GM18867 (cell line): ENCODE data around the gene TMEM109.

Experiments used
- ATAC-seq: cut with Tn5 transposase; IDR thresholded peaks from one replicate; pipeline ENCODE4 v1.9.1; 2021; ENCODE audit warnings: mild to moderate bottlenecking, moderate library complexity; ENCODE audit not compliant: unreplicated experiment

The TMEM109 gene

DNA sequence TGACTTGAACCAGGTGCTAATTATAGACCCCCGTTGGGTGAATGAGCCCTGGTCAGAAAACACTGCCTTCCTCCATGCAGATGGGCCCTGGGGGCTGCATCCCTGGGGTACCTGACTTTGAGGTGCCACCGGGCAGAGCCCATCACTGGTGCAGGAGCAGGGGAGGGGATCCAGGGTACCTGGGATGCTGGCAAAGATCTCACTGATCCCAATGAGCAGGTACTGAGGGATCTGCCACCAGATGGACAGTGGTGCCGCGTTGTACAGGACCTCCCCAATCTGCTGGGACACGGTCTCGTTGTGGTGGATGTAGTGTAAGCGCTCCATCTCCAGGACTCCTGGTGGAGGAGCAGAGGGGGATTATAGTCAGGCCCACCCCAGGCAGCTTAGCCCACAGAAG is 25.3 kb downstream of the TMEM109 start:
- ATAC-seq: no peak

DNA sequence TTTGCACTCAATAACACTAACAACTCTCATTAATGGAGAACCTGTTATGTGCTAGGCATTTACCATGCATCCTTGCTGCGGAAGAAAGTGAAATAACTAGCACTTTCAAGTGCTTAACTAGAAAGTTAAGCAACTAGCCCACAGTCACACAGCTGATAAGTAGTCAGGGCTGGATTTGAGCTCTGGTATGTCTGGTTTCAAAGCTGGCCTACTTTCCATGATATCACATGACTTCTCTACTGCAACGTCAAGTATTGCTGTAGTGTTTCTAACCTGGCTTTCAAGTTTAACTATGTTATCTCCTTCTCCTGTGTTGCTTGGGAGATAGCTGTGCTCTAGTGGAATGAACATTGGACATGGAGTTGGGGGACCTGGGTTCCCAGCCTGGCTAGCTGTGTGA is 25.9 kb downstream of the TMEM109 start:
- no peak for ATAC-seq

DNA sequence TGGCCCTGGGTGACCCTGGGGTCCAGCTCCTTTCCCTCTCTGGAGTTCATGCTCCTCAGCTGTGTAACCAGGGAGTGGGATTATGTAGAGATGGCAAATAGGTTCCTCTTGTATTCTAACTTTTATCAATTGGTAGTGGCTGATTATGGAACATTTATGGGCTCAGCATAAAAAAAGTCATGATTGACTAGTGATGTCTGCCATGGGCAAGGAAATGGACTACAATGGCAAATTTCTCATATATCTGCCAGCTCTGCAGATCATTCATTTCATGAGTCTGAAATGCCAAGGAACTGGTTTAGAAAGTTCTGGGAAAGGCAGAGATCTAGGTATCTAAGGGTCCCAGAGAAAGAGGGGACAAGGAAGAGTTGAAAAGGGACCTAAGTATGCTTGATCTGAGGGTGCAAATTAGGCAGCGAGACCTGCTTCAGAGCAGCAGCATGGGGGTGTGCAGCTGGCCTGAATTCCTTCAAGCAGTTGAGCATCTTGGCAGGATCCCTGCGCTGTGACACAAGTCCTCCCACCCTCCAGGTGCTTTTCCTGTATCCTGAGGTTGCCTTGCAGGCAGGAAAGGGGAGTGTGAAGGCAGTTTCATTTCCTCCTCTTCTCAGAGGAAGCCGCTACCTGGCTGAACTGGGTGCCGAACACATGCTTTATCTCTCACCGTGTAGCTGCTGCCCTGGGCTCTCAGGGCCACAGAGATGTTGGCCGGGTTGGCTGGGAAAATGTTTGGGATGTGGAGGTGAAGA is 27.6 kb downstream of the TMEM109 start:
- ATAC-seq: no peak

DNA sequence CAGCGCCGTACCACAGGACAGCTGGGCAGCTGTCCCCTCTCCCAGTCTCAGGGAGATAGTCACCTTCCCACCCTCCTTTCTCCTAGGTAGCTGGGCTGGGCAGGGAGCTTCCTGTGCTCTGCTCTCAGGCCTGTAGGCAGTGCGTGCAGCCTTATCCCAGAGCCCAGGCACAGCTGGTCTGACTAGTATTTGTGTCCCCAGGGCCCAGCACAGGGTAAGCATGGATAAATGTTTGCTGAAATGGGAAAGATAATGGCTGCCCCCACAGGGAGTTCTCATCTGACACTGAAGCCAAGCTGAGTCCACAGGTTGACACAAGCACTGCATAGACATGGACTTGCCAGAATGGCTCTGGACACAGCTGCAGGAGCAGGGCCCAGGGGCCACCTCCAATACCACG is 28.3 kb downstream of the TMEM109 start:
- no peak for ATAC-seq

DNA sequence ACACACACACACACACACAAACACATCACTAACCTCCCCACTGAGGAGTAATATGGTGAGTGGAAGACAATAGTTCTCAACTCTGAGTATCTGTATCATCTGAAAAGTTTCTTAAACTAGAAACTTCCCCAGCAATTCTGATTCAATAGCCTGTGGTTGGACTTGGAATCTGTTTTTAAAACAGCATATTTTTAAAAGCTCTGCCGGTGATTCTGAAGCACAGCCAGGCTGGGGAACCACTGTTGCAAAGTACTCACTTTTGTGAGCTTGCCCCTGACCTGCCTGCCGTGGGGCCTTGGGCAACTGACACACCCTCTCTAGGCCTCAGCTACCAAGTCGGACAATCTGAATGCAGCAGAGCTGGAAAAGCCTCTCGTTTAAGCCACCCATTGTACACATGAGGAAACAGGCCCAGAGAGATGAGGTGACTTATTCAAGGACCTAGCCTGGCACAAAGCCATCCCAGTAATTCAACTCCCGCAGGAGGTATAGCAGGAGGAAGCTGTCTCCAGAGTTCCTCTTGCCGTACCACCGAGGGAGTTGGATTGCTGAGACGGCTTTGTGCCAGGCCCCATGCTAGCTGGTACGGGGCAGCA is 29.1 kb downstream of the TMEM109 start:
- no peak for ATAC-seq

DNA sequence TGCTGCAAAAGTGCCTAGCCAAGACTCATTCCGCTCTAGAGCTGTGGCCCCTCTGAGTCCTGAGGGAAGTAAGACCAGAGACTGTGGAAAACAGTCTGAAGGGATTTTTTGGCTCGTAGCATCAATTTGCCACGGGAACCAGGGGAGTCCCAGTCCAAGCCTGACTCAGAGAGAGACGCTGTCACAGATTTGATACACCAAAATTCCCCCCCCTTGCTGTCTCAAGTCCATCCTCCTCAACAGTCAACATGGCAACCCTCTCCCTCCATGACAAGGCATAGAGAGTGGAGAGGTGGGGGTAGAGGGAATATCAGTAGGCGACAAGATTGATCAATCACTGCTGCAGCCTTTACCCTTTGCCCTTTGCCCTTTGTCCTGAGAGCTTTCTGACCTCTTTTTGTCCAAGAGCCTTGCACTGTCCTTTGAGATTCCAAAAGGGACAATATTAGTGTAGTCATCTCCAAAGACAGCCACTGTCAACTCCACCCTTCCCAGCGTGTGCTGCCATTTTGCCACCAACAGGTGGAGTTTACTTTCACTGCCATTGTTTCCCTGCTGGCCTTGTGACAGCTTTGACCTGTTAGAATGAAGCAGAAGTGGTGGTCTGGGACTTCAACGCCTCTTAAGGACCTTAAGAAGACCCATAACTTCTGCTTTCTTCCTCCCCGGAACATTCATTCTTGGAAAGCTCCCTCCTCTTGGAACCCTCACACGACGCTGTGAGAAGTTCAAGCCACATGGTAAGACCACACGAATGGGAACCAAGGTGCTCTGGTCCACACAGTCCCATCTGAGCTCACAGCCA is 30.7 kb downstream of the TMEM109 start:
- ATAC-seq: no peak

DNA sequence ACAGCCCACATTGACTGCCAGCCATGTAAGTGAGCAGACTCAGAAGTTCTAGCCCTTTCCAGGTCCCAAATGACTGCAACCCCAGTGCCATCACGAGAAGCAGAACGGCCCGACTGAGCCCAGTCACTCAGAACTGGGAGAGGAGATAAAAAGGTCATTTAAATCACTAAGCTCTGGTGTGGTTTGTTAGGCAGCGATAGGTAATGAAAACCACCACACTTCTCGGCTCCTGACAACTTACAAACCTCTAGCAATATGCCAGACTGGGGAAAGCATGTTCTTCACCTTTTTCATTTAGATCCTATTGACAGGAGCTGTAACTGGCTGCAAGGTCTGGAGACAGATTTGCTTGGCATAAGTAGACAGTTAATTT is 31.3 kb downstream of the TMEM109 start:
- ATAC-seq: no peak

DNA sequence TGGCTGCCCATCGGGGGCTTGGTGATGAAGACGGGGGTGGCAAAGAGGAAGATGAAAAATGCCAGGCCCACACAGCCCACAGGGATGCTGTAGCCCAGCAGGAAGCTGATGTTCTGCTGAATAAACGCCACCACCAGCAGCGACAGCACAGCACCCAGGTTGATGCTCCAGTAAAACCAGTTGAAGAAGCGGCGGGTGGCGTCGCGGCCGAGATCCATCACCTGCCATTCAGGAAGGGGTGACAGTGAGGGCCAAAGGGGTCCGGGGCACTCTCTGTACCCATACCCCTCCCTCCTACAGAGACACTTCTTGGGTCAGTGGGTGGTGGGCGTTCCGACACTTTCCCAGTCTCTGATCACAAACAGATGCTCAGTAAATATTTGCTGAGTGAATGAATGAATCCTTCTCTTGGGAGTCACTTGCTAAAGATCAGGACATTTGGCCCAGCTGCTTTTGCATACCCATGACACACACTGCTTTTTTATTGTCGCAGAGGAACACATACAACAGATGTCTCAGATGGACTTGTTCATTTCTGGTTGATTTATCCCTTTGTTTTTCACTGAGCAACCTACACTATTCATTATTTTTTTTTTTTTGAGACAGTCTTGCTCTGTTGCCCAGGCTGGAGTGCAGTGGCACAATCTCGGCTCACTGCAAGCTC is 32.8 kb downstream of the TMEM109 start:
- no peak for ATAC-seq

DNA sequence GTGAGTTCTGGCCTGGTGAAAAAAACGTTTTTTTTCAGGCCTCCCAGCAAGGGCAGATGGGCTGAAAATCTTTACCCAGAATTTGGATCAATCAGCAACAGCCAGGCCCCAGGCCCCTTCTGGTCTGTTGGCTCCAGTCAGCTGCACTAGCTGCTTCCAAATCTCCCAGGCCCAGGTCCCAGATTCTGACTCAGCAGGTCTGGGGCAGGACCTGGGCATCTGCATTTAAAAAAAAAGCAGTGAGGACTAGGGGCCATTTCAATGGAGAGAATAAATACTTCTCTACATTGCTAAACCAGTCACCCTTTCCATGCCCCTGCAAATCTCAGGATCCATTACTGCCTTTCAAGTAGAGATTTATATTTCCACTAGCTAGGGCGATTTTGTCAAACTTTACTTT is 33.7 kb downstream of the TMEM109 start:
- no peak for ATAC-seq

DNA sequence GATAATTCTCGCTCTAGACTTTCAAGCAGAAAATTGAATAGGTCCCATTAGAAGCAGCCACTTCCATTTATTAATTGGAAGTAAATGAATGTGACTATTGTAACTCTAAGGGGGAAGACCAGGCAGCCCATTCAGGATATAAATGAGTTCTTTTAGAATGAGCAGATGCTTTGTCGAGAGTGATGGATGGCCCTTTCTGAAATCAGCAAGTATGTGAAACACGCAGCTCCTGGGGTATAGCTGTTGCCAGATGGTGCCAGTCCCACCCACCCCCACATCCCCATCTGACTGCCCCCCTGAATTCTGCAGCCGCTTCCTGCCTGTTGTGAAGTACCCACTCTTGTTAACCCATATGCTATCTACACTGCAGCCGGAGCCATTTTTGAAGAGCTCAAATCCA is 34.3 kb downstream of the TMEM109 start:
- ATAC-seq: no peak

DNA sequence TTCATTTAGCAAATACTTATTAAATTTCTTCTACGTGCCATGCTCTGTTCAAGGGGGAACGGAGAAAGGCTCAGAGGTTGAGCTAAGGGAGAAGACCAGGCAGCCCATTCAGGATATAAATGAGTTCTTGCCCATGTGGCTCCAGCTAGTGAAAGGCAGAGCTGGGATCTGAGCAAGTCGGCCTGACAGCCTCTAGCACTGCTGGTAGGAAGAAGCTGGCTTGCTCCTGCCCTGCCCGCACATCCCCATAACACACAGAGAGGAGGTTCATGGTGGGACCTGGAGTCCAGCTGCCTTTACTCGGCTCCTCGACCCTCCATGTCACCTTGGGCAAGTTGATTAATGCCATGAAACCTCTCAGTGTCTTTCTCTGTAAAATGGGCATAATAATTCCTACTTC is 36.1 kb downstream of the TMEM109 start:
- ATAC-seq: no peak

DNA sequence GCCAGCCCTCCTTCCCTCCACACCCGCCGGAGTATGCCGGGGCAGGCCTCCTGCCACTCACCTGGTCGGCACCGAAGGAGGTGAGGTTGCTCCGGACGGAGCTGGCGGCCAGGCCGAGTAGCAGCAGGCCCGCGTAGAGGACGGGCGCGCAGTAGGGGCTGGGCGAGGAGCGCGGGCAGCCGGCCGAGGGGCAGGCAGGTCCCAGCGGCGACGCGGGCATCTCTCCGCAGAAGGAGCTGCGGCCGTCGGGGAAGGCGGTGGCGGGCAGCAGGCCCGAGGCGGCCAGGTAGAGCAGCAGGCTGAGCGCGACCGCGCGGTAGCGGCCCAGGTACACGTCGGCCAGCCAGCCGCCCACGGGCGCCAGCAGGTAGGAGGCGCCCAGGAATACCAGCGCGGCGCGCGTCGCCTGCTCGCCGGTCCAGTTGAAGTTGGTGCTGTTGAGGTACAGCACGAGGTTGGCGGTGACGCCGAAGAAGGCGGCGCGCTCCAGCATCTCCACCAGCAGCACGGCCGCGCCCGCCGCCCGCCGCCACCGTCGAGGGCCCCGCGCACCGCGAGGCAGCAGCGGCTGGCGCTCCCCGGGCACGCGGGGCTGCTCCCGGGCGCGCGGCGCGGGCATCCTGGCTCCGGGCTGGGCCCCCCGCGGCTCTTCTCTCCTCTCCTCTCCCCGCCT is 37.1 kb downstream of the TMEM109 start:
- peak; percentile 27 for ATAC-seq

DNA sequence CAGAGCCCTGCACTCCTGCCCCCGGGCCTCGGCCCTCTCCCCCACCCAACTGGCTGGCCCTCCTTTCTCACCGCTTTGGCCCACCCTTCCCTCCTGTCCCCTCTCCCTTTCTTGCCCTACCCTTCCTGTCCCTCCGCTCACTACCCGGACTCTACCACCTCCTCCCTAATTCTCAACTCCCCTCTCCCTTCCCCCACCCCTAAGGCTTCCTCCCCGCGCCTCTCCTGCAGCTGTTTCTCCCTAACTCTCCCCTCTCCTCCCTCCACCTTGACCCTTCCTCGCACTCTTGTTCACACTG is 37.6 kb downstream of the TMEM109 start:
- ATAC-seq: no peak

DNA sequence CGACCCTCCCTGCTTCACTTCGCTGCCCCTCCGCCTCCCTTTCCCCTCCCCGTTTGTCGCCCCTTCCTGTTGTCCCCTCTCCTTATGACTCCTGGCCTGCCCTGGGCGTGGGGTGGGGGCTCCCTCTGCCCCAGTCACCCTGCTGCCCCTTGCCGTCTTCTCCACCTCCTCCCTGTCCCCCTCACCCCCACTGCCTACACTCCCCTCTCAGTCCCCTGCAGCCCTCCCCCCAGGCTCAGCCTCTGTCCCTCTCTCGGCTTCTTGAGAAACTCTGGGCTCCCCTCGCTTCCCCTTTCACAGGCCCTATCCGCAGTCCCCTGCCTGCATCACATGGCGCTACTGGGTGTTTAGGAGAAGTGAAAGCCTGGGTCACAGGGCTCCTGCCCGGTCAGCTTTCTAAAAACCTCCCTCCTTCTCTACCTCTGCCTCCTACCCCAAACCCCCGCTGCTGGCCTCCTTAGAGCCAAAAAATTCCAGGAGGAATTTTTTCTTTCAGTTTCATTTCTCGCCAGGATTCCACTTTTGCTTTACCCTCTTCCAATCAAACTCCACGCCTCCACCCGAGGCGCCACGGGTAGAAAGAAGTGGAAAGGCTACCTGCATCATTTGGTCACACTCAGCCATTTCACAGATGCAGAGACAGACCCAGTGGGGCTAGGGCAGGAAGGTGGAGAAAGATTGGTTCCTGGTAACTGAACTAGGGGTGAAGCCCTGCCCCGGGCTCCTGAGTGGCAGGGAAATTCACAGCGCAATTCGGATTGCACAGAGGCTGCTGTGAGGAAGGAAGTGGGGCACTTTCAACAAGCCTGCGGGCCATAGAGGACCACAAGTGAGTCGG is 38.2 kb downstream of the TMEM109 start, which contains the start of gene SLC15A3:
Gene SLC15A3, minus strand, starts transcription at position 273 of the 838 bp plus-strand sequence. CDS start 625 bp downstream, outside the sequence.
- ATAC-seq: peak; percentile 74

DNA sequence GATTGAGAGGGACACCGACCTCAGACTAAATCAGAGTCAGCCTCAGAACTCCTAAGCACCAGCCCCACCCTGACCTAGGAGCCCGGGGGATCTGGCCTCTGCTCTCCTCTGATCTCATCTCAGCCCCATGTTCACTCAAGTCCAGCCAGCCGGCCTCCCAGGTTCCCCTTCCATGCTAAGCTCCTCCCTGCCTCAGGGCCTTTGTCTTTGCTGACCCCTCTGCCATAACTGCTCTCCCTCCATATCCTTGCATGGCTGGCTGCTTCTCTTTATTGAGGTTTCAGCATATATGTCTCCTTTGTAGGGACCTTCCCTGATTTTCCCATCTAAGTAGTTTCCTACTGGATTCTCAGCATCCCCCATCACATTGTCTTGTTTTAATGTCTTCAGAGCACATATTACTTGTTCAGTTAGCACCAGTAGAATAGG is 38.8 kb downstream of the TMEM109 start:
- ATAC-seq: peak; percentile 6

DNA sequence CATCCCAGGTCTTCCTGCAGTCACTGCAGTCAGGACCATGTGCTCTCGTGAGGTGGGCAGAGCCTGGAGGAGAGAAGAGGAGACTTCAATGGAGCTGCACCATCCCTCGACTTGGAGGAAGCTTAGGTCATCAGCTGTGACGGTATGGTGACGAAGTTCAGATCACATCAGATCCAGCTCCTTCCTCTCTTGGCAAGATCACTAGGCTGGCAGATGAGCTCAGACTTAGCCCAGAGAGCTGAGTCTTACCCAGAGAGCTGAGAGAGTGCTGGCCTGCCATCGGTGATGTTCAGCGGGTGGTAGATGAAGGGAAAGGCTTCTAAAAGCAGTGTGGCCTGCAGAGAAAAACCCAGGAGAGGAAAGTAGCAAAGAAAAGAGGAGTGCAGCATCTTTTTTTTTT is 39.8 kb downstream of the TMEM109 start:
- no peak for ATAC-seq

DNA sequence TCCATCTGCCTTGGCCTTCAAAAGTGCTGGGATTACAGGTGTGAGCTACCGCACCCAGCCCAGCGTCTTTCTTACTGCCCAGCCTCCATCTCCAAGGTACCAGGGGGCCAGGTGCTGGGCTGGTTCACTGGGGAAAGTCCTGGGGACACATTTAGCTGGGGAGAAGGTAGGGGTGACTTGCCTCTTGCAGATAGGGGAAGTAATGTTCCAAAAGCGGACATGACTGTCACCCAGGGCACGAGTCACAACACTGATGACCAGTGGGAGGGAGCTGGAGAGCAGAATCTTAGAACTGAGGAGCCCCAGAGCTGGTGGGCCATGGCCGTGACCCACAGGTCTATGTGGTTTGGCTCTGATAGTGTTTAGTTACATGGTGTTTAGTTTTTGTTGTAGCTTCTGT is 40.5 kb downstream of the TMEM109 start:
- no peak for ATAC-seq

DNA sequence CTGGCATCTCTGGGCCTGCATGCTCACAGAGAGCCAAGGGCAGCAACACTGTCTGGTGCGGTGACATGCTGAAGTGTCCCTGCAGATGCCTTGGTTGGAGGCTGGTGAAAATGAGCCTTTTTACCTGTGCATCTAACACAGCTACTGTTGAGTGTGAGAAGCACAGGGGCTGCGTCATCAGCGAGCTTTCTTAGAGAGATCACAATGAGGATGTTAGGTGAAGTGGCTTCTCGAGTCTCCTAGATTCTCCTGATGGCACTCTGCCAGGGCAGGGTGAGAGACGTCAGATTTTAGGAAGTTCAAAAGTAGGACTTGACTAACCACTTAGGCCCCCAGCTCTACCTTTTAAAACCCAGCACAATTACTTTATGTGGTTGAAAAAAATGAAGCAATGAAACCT is 41.6 kb downstream of the TMEM109 start:
- no peak for ATAC-seq

DNA sequence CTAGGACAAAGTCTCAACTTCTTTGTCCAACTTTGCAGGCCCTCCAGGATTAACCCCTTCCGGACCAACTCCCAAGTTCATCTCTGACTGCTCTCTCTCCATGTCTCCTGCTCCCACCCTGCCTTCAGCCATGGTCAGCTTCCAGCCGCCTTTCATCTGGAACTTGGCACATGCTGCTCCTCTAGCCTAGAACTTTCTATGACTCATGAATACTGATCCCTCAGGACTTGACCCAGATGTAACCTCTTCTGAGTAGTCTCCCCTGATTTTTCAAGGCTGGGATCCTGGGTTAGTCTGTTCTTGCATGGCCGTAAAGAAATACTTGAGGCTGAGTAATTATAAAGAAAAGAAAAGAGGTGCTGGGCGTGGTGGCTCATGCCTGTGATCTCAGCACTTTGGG is 43.2 kb downstream of the TMEM109 start:
- no peak for ATAC-seq

DNA sequence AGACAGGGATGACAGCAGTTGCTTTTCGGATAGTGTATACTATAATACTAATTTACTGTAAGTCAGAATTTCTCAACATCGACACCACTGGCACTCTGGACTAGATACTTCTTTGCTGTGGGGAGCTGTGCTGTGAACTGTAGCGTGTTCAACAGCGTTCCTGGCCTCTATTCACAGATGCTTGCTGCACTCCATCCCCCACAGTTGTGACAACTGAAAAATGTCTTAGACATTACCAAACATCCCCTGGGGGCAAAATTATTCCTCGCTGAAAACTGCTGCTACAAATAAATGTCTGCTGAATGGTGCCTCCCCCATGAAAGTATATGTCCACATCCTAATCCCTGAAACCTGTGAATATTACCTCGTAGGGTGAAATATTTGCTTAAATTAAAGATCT is 45.5 kb downstream of the TMEM109 start:
- no peak for ATAC-seq
